ENCODE measurements around the gene THSD7B. TPM values are rescaled to one million over a fixed set of nuclear protein-coding genes. Genes with fewer than 3 reads are reported as not detected.

The THSD7B gene
- total RNA-seq, 1 donor: under 0.01 TPM

DNA sequence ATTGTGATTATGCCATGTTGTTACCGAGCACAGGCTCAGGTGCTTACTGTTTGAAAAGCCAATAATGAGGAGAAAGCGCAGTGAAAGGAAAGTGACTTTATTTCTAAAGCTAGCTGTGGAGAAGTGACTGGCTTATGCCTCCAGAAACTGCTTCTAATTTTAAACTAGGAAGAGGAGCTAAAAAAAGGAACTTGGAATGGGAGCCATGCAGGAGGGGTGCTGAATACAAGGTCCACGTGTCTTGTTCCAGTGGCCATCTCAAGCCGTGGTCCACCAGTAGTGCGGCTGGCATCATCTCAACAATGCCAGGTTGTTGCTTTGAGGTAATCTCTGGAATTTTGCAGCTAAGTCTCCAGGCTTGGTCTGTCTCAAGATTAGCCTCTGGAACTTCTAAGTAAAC, 282.0 kb downstream of the THSD7B start:
- Histone ChIP-seq H3K4me1 (ENCODE audit: insufficient read depth, low read length) (no peaks in the 10 kb centered on the region), H3K36me3 (ENCODE audit: insufficient read depth, low read length) (no peaks in the 10 kb centered on the region), H3K27ac (ENCODE audit: low read depth, low read length) (no peak overlapping the region), H2AFZ (ENCODE audit: low read length) (no peak overlapping the region), H3K79me2 (ENCODE audit: insufficient read depth, low read length) (no peaks in the 10 kb centered on the region), H3K4me2 (ENCODE audit: insufficient read depth, low read length) (no peak overlapping the region), H3K27me3 (ENCODE audit: insufficient read depth, low read length) (no peaks in the 10 kb centered on the region), H3K4me3 (ENCODE audit: insufficient read depth, low read length) (no peak overlapping the region), H4K20me1 (ENCODE audit: insufficient read depth, low read length) (no peaks in the 10 kb centered on the region), H3K9me3 (ENCODE audit: low read depth, low read length) (no peaks in the 10 kb centered on the region)
- no peak for DNase-seq (ENCODE audit: insufficient read length, low spot score, missing footprints)
- TF ChIP-seq, protein P1, sequence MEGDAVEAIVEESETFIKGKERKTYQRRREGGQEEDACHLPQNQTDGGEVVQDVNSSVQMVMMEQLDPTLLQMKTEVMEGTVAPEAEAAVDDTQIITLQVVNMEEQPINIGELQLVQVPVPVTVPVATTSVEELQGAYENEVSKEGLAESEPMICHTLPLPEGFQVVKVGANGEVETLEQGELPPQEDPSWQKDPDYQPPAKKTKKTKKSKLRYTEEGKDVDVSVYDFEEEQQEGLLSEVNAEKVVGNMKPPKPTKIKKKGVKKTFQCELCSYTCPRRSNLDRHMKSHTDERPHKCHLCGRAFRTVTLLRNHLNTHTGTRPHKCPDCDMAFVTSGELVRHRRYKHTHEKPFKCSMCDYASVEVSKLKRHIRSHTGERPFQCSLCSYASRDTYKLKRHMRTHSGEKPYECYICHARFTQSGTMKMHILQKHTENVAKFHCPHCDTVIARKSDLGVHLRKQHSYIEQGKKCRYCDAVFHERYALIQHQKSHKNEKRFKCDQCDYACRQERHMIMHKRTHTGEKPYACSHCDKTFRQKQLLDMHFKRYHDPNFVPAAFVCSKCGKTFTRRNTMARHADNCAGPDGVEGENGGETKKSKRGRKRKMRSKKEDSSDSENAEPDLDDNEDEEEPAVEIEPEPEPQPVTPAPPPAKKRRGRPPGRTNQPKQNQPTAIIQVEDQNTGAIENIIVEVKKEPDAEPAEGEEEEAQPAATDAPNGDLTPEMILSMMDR (IDR thresholded peaks at IDR 0.05; ENCODE audit: extremely low read depth, low read depth, low read length): no peak

DNA sequence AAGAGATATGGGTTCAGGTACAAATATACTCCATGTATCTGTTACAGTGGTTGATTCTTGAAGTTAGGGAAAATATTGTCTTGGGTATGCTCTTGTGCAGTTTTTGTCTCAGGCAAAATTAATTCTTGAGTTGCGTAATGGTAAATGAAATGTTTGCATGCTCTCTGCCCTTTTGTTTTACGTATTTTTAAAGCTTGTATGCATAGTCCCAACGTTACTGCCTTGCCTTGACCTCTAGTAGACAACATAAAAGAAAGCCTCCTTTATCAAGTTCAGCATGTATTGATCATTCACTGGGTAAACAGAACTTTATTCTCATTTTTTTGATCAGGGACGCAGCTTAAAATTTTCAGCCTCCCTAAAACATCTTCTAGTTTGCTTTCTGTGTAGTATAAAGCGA, 283.1 kb downstream of the THSD7B start:
- no peak overlapping the region for H3K27ac ChIP-seq (ENCODE audit: low read depth, low read length)
- H3K4me2 ChIP-seq (ENCODE audit: insufficient read depth, low read length): no peak overlapping the region
- H4K20me1 ChIP-seq (ENCODE audit: insufficient read depth, low read length): no peaks in the 10 kb centered on the region
- TF ChIP-seq, protein P1 (IDR thresholded peaks at IDR 0.05; ENCODE audit: extremely low read depth, low read depth, low read length): no peak
- no peaks in the 10 kb centered on the region for H3K27me3 ChIP-seq (ENCODE audit: insufficient read depth, low read length)
- no peaks in the 10 kb centered on the region for H3K4me1 ChIP-seq (ENCODE audit: insufficient read depth, low read length)
- no peak for DNase-seq (ENCODE audit: insufficient read length, low spot score, missing footprints)
- no peaks in the 10 kb centered on the region for H3K36me3 ChIP-seq (ENCODE audit: insufficient read depth, low read length)
- H3K79me2 ChIP-seq (ENCODE audit: insufficient read depth, low read length): no peaks in the 10 kb centered on the region
- H3K9me3 ChIP-seq (ENCODE audit: low read depth, low read length): no peaks in the 10 kb centered on the region
- H3K4me3 ChIP-seq (ENCODE audit: insufficient read depth, low read length): no peak overlapping the region
- no peak overlapping the region for H2AFZ ChIP-seq (ENCODE audit: low read length)

DNA sequence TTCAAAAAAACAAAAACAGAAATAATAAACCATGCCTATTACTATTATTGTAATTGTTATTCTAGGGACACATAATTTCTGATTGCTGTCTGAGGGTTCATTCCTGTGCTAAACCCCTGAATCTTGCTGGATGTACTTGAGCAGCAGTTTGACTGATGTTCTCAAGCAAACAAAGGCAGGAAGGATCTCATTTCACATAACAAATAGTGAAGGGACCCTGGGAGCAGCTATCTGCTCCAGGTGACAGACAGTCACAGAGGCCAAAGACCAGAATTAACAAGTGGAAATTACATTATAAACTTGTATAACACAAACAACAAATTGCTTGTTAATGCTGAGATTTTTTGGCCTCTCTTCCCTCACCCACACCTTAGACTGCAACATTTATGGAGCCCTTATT, 284.2 kb downstream of the THSD7B start:
- TF ChIP-seq, protein P1 (IDR thresholded peaks at IDR 0.05; ENCODE audit: extremely low read depth, low read depth, low read length): no peak
- H2AFZ ChIP-seq (ENCODE audit: low read length): no peak overlapping the region
- no peaks in the 10 kb centered on the region for H4K20me1 ChIP-seq (ENCODE audit: insufficient read depth, low read length)
- no peaks in the 10 kb centered on the region for H3K4me1 ChIP-seq (ENCODE audit: insufficient read depth, low read length)
- no peak overlapping the region for H3K27ac ChIP-seq (ENCODE audit: low read depth, low read length)
- H3K27me3 ChIP-seq (ENCODE audit: insufficient read depth, low read length): no peaks in the 10 kb centered on the region
- no peak overlapping the region for H3K4me2 ChIP-seq (ENCODE audit: insufficient read depth, low read length)
- DNase-seq (ENCODE audit: insufficient read length, low spot score, missing footprints): no peak
- no peaks in the 10 kb centered on the region for H3K79me2 ChIP-seq (ENCODE audit: insufficient read depth, low read length)
- H3K4me3 ChIP-seq (ENCODE audit: insufficient read depth, low read length): no peak overlapping the region
- no peaks in the 10 kb centered on the region for H3K9me3 ChIP-seq (ENCODE audit: low read depth, low read length)
- no peaks in the 10 kb centered on the region for H3K36me3 ChIP-seq (ENCODE audit: insufficient read depth, low read length)

DNA sequence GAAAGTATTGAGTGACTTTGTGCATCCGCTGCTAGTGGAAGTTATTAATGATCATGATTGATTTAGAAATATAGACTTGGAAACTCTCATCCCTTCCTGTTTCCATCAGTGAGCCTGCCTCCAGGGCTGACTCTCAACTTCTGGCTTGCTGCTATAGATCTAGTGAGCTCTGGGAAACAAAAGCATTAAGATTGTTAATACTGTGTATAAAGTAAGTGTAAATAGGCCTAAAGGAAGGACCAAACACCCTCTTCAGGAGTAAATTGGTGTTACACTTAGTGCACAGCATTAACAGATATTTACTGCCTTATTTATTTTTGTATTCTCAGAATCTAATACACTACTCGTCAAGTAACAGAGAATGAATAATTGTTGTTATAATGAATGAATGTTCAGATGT, 285.6 kb downstream of the THSD7B start:
- TF ChIP-seq, protein P1 (IDR thresholded peaks at IDR 0.05; ENCODE audit: extremely low read depth, low read depth, low read length): no peak
- no peaks in the 10 kb centered on the region for H3K27me3 ChIP-seq (ENCODE audit: insufficient read depth, low read length)

More for the DNA sequence above, 285.6 kb downstream of the THSD7B start:
- Histone ChIP-seq H3K4me2 (ENCODE audit: insufficient read depth, low read length) (no peak overlapping the region), H3K9me3 (ENCODE audit: low read depth, low read length) (no peaks in the 10 kb centered on the region), H3K4me1 (ENCODE audit: insufficient read depth, low read length) (no peaks in the 10 kb centered on the region), H4K20me1 (ENCODE audit: insufficient read depth, low read length) (no peaks in the 10 kb centered on the region), H3K36me3 (ENCODE audit: insufficient read depth, low read length) (no peaks in the 10 kb centered on the region), H2AFZ (ENCODE audit: low read length) (no peak overlapping the region), H3K79me2 (ENCODE audit: insufficient read depth, low read length) (no peaks in the 10 kb centered on the region), H3K27ac (ENCODE audit: low read depth, low read length) (no peak overlapping the region), H3K4me3 (ENCODE audit: insufficient read depth, low read length) (no peak overlapping the region)
- DNase-seq (ENCODE audit: insufficient read length, low spot score, missing footprints): no peak

Data from osteoblast (primary cell).